ENCODE data around the gene CIROP. TPM values are rescaled to one million over a fixed set of nuclear protein-coding genes. Genes with fewer than 3 reads are reported as not detected.
"Not testable (repeated sequence)": the region's sequence is repeated elsewhere in the genome, so short reads cannot be mapped to it uniquely, and the experiment has no call there.

The CIROP gene
- total RNA-seq, 8 experiments from 2014 or later = 0.05 to 0.22 (median 0.18) TPM; not detected in 2

- ATAC-seq (replicated peaks in 6 of 8); H3K27ac ChIP-seq; H3K4me1 ChIP-seq (replicated peaks in 1 of 2); in situ Hi-C loops (cut with MboI; ENCODE audit: low pct_unique_long_range_greater_than_20kb in 2 of 9, low sequenced_read_pairs in 9 of 9, unreplicated experiment in 9 of 9); H3K4me3 ChIP-seq: not testable (repeated sequence)
- 50 to 100% (median 89%) methylated on average over 1 of the region's 5 CpGs; no CpG with 5 or more reads in 3 of the 10 experiments for WGBS, 10 experiments
Measured at GRCh38 chr14:23107620-23108019, 2.8 kb upstream of the CIROP start.

DNA sequence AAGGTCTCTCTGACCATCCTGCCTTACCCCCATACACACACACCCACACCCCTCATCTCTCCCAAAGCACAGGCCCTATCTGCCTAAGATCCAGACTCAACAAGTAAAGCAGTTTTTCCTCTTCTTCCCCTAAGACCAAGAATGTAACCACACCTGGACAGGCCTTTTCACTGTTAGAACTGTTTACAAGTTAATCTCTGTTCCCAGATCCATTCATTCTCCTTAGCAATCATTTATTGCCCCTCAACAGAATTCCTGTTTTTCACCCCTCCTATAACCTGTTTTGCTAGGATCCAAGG is 1.9 kb upstream of the CIROP start:
- no peaks in the 10 kb centered on the region for H3K4me1 ChIP-seq (replicated peaks in 1 of 2)
- no peak for ATAC-seq (replicated peaks in 6 of 8)
- H3K27ac ChIP-seq = no peak overlapping the region
- in situ Hi-C loops (cut with MboI; ENCODE audit: low pct_unique_long_range_greater_than_20kb in 2 of 9, low sequenced_read_pairs in 9 of 9, unreplicated experiment in 9 of 9) = no loop called here
- no peak overlapping the region for H3K4me3 ChIP-seq

DNA sequence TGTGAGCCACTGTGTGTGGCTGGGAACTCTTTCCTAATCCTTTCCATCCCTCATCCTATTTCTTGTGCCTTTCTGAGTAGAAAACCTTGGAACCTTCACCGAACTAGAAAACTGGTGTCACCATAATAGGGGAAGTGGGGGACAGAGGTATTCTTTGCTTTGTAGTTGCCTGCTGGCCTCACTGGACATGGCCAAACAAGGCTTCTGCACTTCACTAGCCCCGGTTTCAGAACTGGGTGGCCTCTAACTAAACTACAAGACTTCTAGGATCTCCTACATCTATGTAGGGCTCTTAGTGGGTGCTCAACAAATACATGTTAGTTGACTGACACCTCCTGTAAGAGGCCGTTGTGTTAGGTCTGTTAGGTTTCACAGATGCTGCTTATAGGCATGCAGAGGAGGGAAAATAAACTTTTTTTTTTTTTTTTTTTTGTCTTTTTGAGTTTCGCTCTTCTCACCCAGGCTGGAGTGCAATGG is 597 bp upstream of the CIROP start:
- no peak overlapping the region for H3K4me3 ChIP-seq
- 50 to 100% (median 75%) methylated on average over 1 to 3 of the region's 4 CpGs; no CpG with 5 or more reads in 3 of the 10 experiments for WGBS, 10 experiments
- in situ Hi-C loops (cut with MboI; ENCODE audit: low pct_unique_long_range_greater_than_20kb in 2 of 9, low sequenced_read_pairs in 9 of 9, unreplicated experiment in 9 of 9) = no loop called here
- ATAC-seq (replicated peaks in 6 of 8) = no peak
- no peaks in the 10 kb centered on the region for H3K4me1 ChIP-seq (replicated peaks in 1 of 2)
- H3K27ac ChIP-seq = no peak overlapping the region

GRCh38 chr14:23104070-23104590 is 659 bp downstream of the CIROP start:
- Histone ChIP-seq H3K4me3 (no peak overlapping the region), H3K27ac (no peak overlapping the region), H3K4me1 (replicated peaks in 1 of 2) (no peaks in the 10 kb centered on the region)
- in situ Hi-C loops (cut with MboI; ENCODE audit: low pct_unique_long_range_greater_than_20kb in 2 of 9, low sequenced_read_pairs in 9 of 9, unreplicated experiment in 9 of 9) = no loop called here
- ATAC-seq (replicated peaks in 6 of 8) = peak in 1 of 8 experiments; percentile 3
- 77 to 92% (median 79%) methylated on average over 2 to 6 of the region's 6 CpGs; no CpG with 5 or more reads in 3 of the 10 experiments for WGBS, 10 experiments

GRCh38 chr14:23103581-23103980 is 1.2 kb downstream of the CIROP start:
- 60 to 100% (median 89%) methylated on average over 1 to 3 of the region's 4 CpGs; no CpG with 5 or more reads in 4 of the 10 experiments for WGBS, 10 experiments
- Histone ChIP-seq H3K4me3 (no peak overlapping the region), H3K27ac (no peak overlapping the region), H3K4me1 (replicated peaks in 1 of 2) (no peaks in the 10 kb centered on the region)
- in situ Hi-C loops (cut with MboI; ENCODE audit: low pct_unique_long_range_greater_than_20kb in 2 of 9, low sequenced_read_pairs in 9 of 9, unreplicated experiment in 9 of 9) = no loop called here
- no peak for ATAC-seq (replicated peaks in 6 of 8)

- in situ Hi-C loops (cut with MboI; ENCODE audit: low pct_unique_long_range_greater_than_20kb in 2 of 9, low sequenced_read_pairs in 9 of 9, unreplicated experiment in 9 of 9) = no loop called here
- ATAC-seq (replicated peaks in 6 of 8) = peak in 1 of 8 experiments; percentile 28
- 60 to 80% (median 68%) methylated on average over 1 of the region's 2 CpGs; no CpG with 5 or more reads in 6 of the 10 experiments for WGBS, 10 experiments
- Histone ChIP-seq H3K4me1 (replicated peaks in 1 of 2) (no peaks in the 10 kb centered on the region), H3K4me3 (no peak overlapping the region), H3K27ac (no peak overlapping the region)
Measured at GRCh38 chr14:23102801-23103200, 2.0 kb downstream of the CIROP start.

DNA sequence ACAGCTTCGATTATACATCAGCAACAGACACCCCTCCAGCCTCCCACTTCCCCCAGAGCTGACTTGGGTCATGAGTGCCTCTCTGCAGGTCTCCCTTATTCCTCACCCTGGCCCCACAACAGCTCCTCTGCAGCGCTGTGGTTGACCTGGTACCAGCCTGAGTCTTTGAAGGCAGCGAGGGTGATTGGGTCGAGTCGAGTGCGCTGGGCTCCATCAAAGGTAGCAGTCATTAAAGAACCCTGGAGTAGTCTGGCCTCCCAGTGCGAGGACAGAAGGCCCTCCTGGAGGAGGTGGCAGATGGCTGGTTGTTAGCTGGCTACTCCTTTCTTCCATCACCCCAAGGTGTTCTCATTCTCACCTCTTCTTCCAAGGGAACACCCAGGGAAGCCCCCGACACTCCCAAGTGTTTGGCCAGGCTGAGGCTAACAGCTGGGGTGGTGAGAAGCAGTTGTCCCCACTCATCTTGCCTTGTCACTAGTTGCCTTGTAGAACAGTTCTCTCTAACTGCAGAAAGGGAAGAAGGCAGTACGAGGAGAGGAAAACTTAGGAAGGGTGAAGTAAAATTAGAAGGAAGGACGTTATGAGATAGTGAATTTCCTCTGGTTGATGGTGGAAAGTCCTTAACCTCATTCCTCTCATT is 2.7 kb downstream of the CIROP start:
- in situ Hi-C loops (cut with MboI; ENCODE audit: low pct_unique_long_range_greater_than_20kb in 2 of 9, low sequenced_read_pairs in 9 of 9, unreplicated experiment in 9 of 9) = no loop called here

GRCh38 chr14:23101213-23101970 is 3.4 kb downstream of the CIROP start:
- no peak for ATAC-seq (replicated peaks in 6 of 8)
- Histone ChIP-seq H3K27ac (no peak overlapping the region), H3K4me1 (replicated peaks in 1 of 2) (peaks cover 3 to 4% of the 10 kb centered on the region in 2 donors), H3K4me3 (no peak overlapping the region)
- WGBS, 10 experiments = 60 to 100% (median 88%) methylated on average over 1 to 4 of the region's 6 CpGs; no CpG with 5 or more reads in 3 of the 10 experiments
- in situ Hi-C loops (cut with MboI; ENCODE audit: low pct_unique_long_range_greater_than_20kb in 2 of 9, low sequenced_read_pairs in 9 of 9, unreplicated experiment in 9 of 9) = no loop called here

More for the DNA sequence above, 2.7 kb downstream of the CIROP start:
- ATAC-seq (replicated peaks in 6 of 8) = no peak
- H3K27ac ChIP-seq = no peak overlapping the region
- H3K4me3 ChIP-seq = no peak overlapping the region
- WGBS, 10 experiments = 15 to 87% (median 70%) methylated on average over 1 to 8 of the region's 10 CpGs; no CpG with 5 or more reads in 2 of the 10 experiments
- H3K4me1 ChIP-seq (replicated peaks in 1 of 2) = no peaks in the 10 kb centered on the region

GRCh38 chr14:23099212-23099861 is 5.5 kb downstream of the CIROP start:
- Histone ChIP-seq H3K4me3 (no peak overlapping the region), H3K27ac (no peak overlapping the region), H3K4me1 (replicated peaks in 1 of 2) (peaks cover 4% of the 10 kb centered on the region in 2 donors)
- in situ Hi-C loops (cut with MboI; ENCODE audit: low pct_unique_long_range_greater_than_20kb in 2 of 9, low sequenced_read_pairs in 9 of 9, unreplicated experiment in 9 of 9) = no loop called here
- WGBS, 10 experiments = 80 to 100% (median 94%) methylated on average over 1 to 6 of the region's 10 CpGs; no CpG with 5 or more reads in 4 of the 10 experiments
- ATAC-seq (replicated peaks in 6 of 8) = no peak

DNA sequence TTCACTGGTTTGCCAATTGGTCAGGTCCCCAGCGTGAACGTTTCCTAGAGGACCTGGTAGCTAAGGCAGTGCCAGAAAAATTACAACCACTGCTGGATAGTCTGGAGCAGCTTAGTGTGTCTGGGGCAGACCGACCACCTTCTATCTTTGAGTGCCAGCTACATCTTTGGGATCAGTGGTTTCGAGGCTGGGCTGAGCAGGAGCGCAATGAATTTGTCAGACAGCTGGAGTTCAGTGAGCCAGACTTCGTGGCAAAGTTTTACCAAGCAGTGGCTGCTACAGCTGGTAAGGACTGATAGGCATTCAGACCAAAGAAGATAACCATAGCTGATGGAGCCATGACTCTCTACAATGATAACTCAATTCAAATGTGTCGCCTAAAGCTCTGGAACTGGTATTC is 7.0 kb downstream of the CIROP start:
- WGBS, 10 experiments = 76 to 100% (median 93%) methylated on average over 1 to 6 of the region's 7 CpGs; no CpG with 5 or more reads in 1 of the 10 experiments
- in situ Hi-C loops (cut with MboI; ENCODE audit: low pct_unique_long_range_greater_than_20kb in 2 of 9, low sequenced_read_pairs in 9 of 9, unreplicated experiment in 9 of 9) = no loop called here
- H3K4me3 ChIP-seq = no peak overlapping the region
- H3K27ac ChIP-seq = no peak overlapping the region
- H3K4me1 ChIP-seq (replicated peaks in 1 of 2) = peaks cover 10 to 13% of the 10 kb centered on the region in 2 donors
- ATAC-seq (replicated peaks in 6 of 8) = no peak

- WGBS, 10 experiments = 0 to 6% (median 0%) methylated on average over 2 to 25 of the region's 46 CpGs; no CpG with 5 or more reads in 1 of the 10 experiments
- H3K27ac ChIP-seq = peak within 1 kb of the TSS; percentile 97 to 98
- peak within 1 kb of the TSS; percentile 63 to 91 (median 84) for H3K4me3 ChIP-seq
- ATAC-seq (replicated peaks in 6 of 8) = peak; percentile 79 to 92 (median 90)
- in situ Hi-C loops (cut with MboI; ENCODE audit: low pct_unique_long_range_greater_than_20kb in 2 of 9, low sequenced_read_pairs in 9 of 9, unreplicated experiment in 9 of 9) = no loop called here
- peaks cover 10 to 13% of the 10 kb centered on the region in 2 donors for H3K4me1 ChIP-seq (replicated peaks in 1 of 2)
Measured at GRCh38 chr14:23095196-23096108, 9.3 kb downstream of the CIROP start, which contains the start of gene C14orf119. Gene C14orf119 (plus strand): TSS chr14:23095505. CDS start chr14:23097659, 2,154 bp downstream.

DNA sequence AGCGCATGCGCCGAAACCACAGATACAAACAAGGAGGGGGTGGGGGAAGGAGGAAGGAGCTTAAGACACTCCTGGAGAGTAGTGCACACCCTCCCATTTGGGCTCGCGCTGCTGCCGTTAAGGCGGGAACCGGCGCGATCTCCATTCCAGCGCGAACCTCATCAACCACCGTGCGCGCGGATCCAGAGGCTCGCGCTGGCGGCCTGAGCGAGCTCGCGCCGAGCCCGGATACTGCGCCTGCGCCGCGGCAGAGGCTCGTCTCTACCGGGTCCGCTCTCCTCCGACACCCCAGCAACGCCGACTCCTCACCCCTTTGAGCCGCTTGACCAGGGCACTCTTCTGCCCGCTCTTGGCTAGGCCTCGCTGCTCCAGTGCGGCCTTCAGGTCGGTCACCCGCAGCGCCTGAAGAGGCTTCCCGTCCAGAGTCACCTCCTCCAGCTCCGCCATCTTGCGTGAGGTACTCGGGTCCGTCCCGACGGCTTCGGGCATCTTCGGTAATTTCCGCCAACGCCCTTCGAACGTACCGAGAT is 10.1 kb downstream of the CIROP start, which contains the start of gene ACIN1:
ACIN1 (minus strand) TSS at position 471 of the 530 bp plus-strand sequence; CDS start at position 447, 24 bp downstream.
- H3K4me1 ChIP-seq (replicated peaks in 1 of 2) = peaks cover 10 to 13% of the 10 kb centered on the region in 2 donors
- 0 to 20% (median 0%) methylated on average over 1 to 18 of the region's 55 CpGs; no CpG with 5 or more reads in 4 of the 10 experiments for WGBS, 10 experiments
- H3K4me3 ChIP-seq = peak within 1 kb of the TSS; percentile 63 to 91 (median 84)
- H3K27ac ChIP-seq = peak within 1 kb of the TSS; percentile 97 to 98
- in situ Hi-C loops (cut with MboI; ENCODE audit: low pct_unique_long_range_greater_than_20kb in 2 of 9, low sequenced_read_pairs in 9 of 9, unreplicated experiment in 9 of 9) = no loop called here
- ATAC-seq (replicated peaks in 6 of 8) = peak; percentile 34 to 64 (median 59)

All from motor neuron (in vitro differentiated cells).